NT2/D1 (cell line): ENCODE results near the gene LILRB2.
"Not testable (repeated sequence)": the region's sequence is repeated elsewhere in the genome, so short reads cannot be mapped to it uniquely, and the experiment has no call there.

Experiments
- DNase-seq: peaks from one replicate; pipeline ENCODE4 v3.0.0-alpha.2; 2011; ENCODE audit warnings: low read depth, low spot score
- H3K27me3 ChIP-seq: 2 replicates; pipeline ENCODE4 v1.6.0; 2011; ENCODE audit warnings: mild to moderate bottlenecking; ENCODE audit not compliant: insufficient read length, insufficient read depth
- H3K36me3 ChIP-seq: 2 replicates; pipeline ENCODE4 v1.6.1; 2011; ENCODE audit warnings: mild to moderate bottlenecking, low read length, mixed read lengths; ENCODE audit not compliant: insufficient read depth, insufficient read length
- H3K4me1 ChIP-seq: 2 replicates; pipeline ENCODE4 v1.5.1; 2011; ENCODE audit not compliant: insufficient read depth, insufficient read length
- H3K4me3 ChIP-seq: 2 replicates; pipeline ENCODE4 v1.5.1; 2011; ENCODE audit warnings: low read depth; ENCODE audit not compliant: insufficient read length
- H3K9ac ChIP-seq: 2 replicates; pipeline ENCODE4 v1.6.0; 2011; ENCODE audit warnings: low read depth; ENCODE audit not compliant: insufficient read length
- H3K9me3 ChIP-seq: 2 replicates; pipeline ENCODE4 v1.5.1; 2011; ENCODE audit warnings: mild to moderate bottlenecking, low read length; ENCODE audit not compliant: insufficient read depth
- SUZ12 ChIP-seq: IDR thresholded peaks from 2 replicates; pipeline ENCODE4 v1.6.1; 2011; ENCODE audit not compliant: insufficient read length, insufficient read depth; ENCODE audit errors: extremely low read depth
- YY1 ChIP-seq: IDR thresholded peaks from 2 replicates; pipeline ENCODE4 v1.6.1; 2011; ENCODE audit not compliant: insufficient read length, insufficient read depth
- ZNF274 ChIP-seq: IDR thresholded peaks from 2 replicates; pipeline ENCODE4 v1.6.1; 2011; ENCODE audit warnings: mild to moderate bottlenecking, low read depth, low read length

LILRB2 gene

GRCh38 chr19:54287456-54287855 lies 6.5 kb upstream of the LILRB2 start:
- no peaks in the 10 kb centered on the region for H3K27me3 ChIP-seq

DNA sequence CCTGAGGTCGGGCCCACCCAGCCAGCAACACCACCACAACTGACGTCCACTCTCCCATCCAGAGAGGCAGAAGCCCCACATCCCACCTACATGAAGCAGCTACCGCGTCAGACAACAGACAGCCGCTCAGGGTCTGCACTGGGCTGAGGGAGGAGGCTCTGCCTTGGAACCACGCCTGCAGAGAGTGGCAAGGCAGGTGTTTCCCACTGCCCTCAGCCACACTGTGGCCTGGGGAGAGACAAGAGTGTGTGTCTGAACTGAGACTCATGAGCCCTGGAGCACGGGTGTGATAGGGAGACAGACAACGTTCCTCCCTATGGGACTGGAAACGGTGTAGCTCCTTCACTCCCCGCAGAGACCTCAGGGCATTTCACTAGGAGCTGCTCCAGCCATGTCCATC lies 5.4 kb upstream of the LILRB2 start:
- not testable (repeated sequence) for H3K36me3 ChIP-seq, H3K4me3 ChIP-seq, H3K4me1 ChIP-seq, DNase-seq, H3K9ac ChIP-seq, H3K9me3 ChIP-seq, H3K27me3 ChIP-seq

More at GRCh38 chr19:54287456-54287855, 6.5 kb upstream of the LILRB2 start:
- no peak for DNase-seq
- Histone ChIP-seq H3K4me3 (no peak overlapping the region), H3K9me3 (no peaks in the 10 kb centered on the region), H3K4me1 (peaks cover 2% of the 10 kb centered on the region), H3K36me3 (no peaks in the 10 kb centered on the region), H3K9ac (no peak overlapping the region)
- TF ChIP-seq ZNF274 (no peak), SUZ12 (no peak), YY1 (no peak)

- DNase-seq, H3K4me3 ChIP-seq, H3K9ac ChIP-seq, H3K4me1 ChIP-seq, H3K36me3 ChIP-seq, H3K9me3 ChIP-seq, H3K27me3 ChIP-seq: not testable (repeated sequence)
Measured at GRCh38 chr19:54285427-54286056, 4.6 kb upstream of the LILRB2 start.

GRCh38 chr19:54282686-54283470 lies 2.0 kb upstream of the LILRB2 start:
- Histone ChIP-seq H3K36me3 (no peaks in the 10 kb centered on the region), H3K4me3 (no peak overlapping the region), H3K9me3 (no peaks in the 10 kb centered on the region), H3K27me3 (peaks cover 8% of the 10 kb centered on the region), H3K9ac (no peak overlapping the region), H3K4me1 (peaks cover 2% of the 10 kb centered on the region)
- TF ChIP-seq SUZ12 (no peak), ZNF274 (no peak), YY1 (no peak)
- DNase-seq, result no peak

- DNase-seq, H3K9me3 ChIP-seq, H3K4me1 ChIP-seq, H3K36me3 ChIP-seq, H3K4me3 ChIP-seq, H3K27me3 ChIP-seq, H3K9ac ChIP-seq: not testable (repeated sequence)
Measured at GRCh38 chr19:54281729-54282075, 792 bp upstream of the LILRB2 start.

DNA sequence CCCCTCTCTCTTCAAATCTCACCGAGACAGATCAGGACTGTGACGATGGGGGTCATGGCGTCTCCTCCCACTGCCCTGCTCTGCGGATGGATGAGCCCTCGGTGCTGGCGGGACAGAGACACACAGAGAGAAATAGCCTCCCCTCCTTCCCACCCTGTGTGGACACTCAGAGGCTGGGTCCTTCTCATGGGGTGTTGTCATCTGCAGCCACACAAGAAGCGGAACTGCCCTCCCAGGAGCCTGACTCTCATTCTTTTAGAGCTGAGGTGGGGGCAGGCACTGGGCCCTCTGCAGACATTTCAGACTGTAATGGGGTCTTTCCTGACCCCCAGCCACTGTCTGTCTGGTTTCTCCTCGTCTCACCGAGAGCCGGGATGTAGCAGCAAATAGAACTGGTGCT lies 469 bp downstream of the LILRB2 start:
- H3K9me3 ChIP-seq, H3K9ac ChIP-seq, H3K36me3 ChIP-seq, H3K4me1 ChIP-seq, DNase-seq, H3K27me3 ChIP-seq, H3K4me3 ChIP-seq: not testable (repeated sequence)

DNA sequence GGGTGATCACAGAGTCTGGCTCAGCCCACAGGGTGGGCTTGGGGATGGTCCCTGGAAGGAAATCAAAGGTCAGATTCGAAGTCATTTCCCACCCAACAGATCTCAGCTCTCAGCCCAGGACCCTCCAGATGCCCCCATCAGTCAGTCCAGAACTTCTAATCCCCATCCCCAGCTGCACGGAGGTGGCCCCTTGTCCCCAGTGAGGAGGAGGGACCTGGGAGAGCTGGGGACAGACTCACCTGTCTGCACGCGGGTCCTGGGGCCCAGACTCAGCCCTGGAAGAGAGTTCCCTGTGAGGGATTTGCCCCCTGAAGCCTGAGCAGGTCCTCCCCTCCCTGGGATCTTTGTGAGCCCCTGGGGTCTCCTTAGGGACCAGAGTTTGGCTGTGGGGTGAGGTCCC lies 885 bp downstream of the LILRB2 start:
- not testable (repeated sequence) for H3K9ac ChIP-seq, DNase-seq, H3K36me3 ChIP-seq, H3K4me3 ChIP-seq, H3K27me3 ChIP-seq, H3K9me3 ChIP-seq, H3K4me1 ChIP-seq

GRCh38 chr19:54279406-54279962 lies 1.4 kb downstream of the LILRB2 start:
- Histone ChIP-seq H3K4me1 (no peaks in the 10 kb centered on the region), H3K4me3 (no peak overlapping the region), H3K36me3 (no peaks in the 10 kb centered on the region), H3K27me3 (peaks cover 8% of the 10 kb centered on the region), H3K9ac (no peak overlapping the region), H3K9me3 (no peaks in the 10 kb centered on the region)
- TF ChIP-seq YY1, result no peak
- no peak for TF ChIP-seq SUZ12
- TF ChIP-seq ZNF274, result no peak
- no peak for DNase-seq

DNA sequence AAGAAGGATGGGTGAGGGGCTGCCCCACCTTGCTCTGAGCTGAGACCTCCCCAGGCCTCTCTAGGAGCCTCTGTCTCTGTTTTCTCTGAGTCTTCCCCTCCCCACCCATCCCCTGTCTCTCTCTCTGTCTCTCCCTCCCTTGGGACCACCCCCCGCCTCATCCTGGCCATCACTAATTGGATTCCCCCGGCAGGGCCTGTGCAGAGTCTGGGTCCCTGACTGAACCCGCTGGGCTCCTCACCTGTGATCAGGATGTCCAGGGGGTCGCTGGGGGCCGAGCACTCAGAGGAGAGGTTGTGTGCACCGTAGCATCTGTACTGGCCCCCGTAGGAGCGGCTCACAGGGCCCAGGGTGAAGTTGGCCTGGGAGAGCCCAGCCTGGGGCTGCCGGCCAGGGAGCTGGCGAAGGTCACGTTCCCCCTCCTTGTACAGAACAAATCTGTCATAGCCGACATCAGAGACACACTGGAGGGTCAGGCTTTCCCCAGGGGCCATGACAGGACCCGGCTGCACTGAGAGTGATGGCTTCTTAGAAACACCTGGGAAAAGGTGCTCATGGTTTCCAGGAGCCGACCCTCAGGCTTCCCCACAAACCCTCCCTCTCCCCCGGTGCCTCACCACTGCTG lies 2.2 kb downstream of the LILRB2 start:
- not testable (repeated sequence) for H3K4me1 ChIP-seq, H3K9me3 ChIP-seq, H3K36me3 ChIP-seq, H3K27me3 ChIP-seq, H3K4me3 ChIP-seq, H3K9ac ChIP-seq, DNase-seq

GRCh38 chr19:54278056-54278455 lies 2.9 kb downstream of the LILRB2 start:
- not testable (repeated sequence) for H3K9ac ChIP-seq, H3K9me3 ChIP-seq, H3K4me3 ChIP-seq, H3K27me3 ChIP-seq, H3K4me1 ChIP-seq, H3K36me3 ChIP-seq, DNase-seq

GRCh38 chr19:54277111-54277615 lies 3.7 kb downstream of the LILRB2 start:
- H3K9me3 ChIP-seq, DNase-seq, H3K9ac ChIP-seq, H3K4me1 ChIP-seq, H3K4me3 ChIP-seq, H3K36me3 ChIP-seq, H3K27me3 ChIP-seq: not testable (repeated sequence)
